Activated CD4-positive, alpha-beta memory T cell treated with anti-CD3 and anti-CD28 coated beads for 36 hours (primary cell): ENCODE data around the gene LYL1. TPM values are rescaled to one million over a fixed set of nuclear protein-coding genes. Genes with fewer than 3 reads are reported as not detected.
A peak's percentile ranks its signal among the peaks of the same experiment; 100 is the strongest.

Experiments used
- CTCF ChIA-PET: fragments of 350-600 bp; sonication (Branson Sonifier 250); formaldehyde crosslinking; loops from one replicate; lab custom pipeline; 2021; ENCODE audit warnings: antibody characterized with exemption, inconsistent platforms; lab: Charles Lee
- POLR2A ChIA-PET: fragments of 350-600 bp; sonication (Branson Sonifier 250); formaldehyde crosslinking; loops from one replicate; lab custom pipeline; 2021; ENCODE audit warnings: antibody characterized with exemption; lab: Charles Lee
- DNase-seq: peaks from one replicate; pipeline ENCODE4 v3.0.0-alpha.2; 2020
- H3K27ac Mint-ChIP-seq: one replicate; pipeline ENCODE4 v1.8.0; 2021; ENCODE audit warnings: mixed read lengths
- H3K27me3 Mint-ChIP-seq: one replicate; pipeline ENCODE4 v1.8.0; 2021; ENCODE audit warnings: mixed read lengths
- H3K36me3 Mint-ChIP-seq: one replicate; pipeline ENCODE4 v1.8.0; 2021; ENCODE audit warnings: mixed read lengths
- H3K4me1 Mint-ChIP-seq: one replicate; pipeline ENCODE4 v1.8.0; 2021; ENCODE audit warnings: low read depth, mixed read lengths
- H3K4me3 Mint-ChIP-seq: one replicate; pipeline ENCODE4 v1.8.0; 2021; ENCODE audit warnings: mild to moderate bottlenecking, mixed read lengths
- H3K9me3 Mint-ChIP-seq: one replicate; pipeline ENCODE4 v1.8.0; 2021; ENCODE audit warnings: mixed read lengths
- intact Hi-C: fragments of 100-400 bp; cut with micrococcal nuclease; formaldehyde crosslinking; loops from one replicate; pipeline ENCODE4 v1.15.1; 2023
- total RNA-seq, 2 experiments: library from RNA; stranded (reverse); gene quantifications; one replicate each; pipeline ENCODE4 v1.2.3, GENCODE V29; 2021

The LYL1 gene
- total RNA-seq, 2 experiments from 2014 or later = 5.0 to 5.6 TPM

- DNase-seq = no peak
- Mint-ChIP-seq H3K9me3 (no peaks in the 10 kb centered on the region), H3K27me3 (no peaks in the 10 kb centered on the region), H3K4me1 (peaks cover 10% of the 10 kb centered on the region), H3K4me3 (no peak overlapping the region), H3K27ac (no peak overlapping the region), H3K36me3 (peaks cover 24% of the 10 kb centered on the region)
- intact Hi-C loops = no loop called here
- ChIA-PET CTCF (no interaction called here), POLR2A (no interaction called here)
Measured at GRCh38 chr19:13138171-13138915, 35.7 kb upstream of the LYL1 start.

GRCh38 chr19:13137290-13137794 is 34.7 kb upstream of the LYL1 start:
- H3K36me3 Mint-ChIP-seq = peaks cover 27% of the 10 kb centered on the region
- ChIA-PET POLR2A (interaction anchor here (1.0 kb wide), 1 partner anchor 10 kb away, joined by 5 read pairs; no protein-coding TSS in a partner anchor), CTCF (interaction anchor here (1.4 kb wide), 1 partner anchor 9 kb away, joined by 3 read pairs; no protein-coding TSS in a partner anchor)

GRCh38 chr19:13135068-13136062 is 32.7 kb upstream of the LYL1 start:
- no peak overlapping the region for H3K4me3 Mint-ChIP-seq
- H3K36me3 Mint-ChIP-seq = peaks cover 29% of the 10 kb centered on the region
- CTCF ChIA-PET = interaction anchor here (1.4 to 1.6 kb wide), 2 partner anchors 11 to 31 kb away, joined by 3 read pairs; no protein-coding TSS in a partner anchor
- no peak for DNase-seq
- no peaks in the 10 kb centered on the region for H3K27me3 Mint-ChIP-seq
- POLR2A ChIA-PET = interaction anchor here (1.0 to 1.1 kb wide), 2 partner anchors 11 to 17 kb away, joined by 3 to 10 read pairs; no protein-coding TSS in a partner anchor
- no peaks in the 10 kb centered on the region for H3K9me3 Mint-ChIP-seq
- peaks cover 35% of the 10 kb centered on the region for H3K4me1 Mint-ChIP-seq
- intact Hi-C loops = no loop called here
- no peak overlapping the region for H3K27ac Mint-ChIP-seq

More at GRCh38 chr19:13137290-13137794, 34.7 kb upstream of the LYL1 start:
- Mint-ChIP-seq H3K9me3 (no peaks in the 10 kb centered on the region), H3K4me1 (peaks cover 20% of the 10 kb centered on the region), H3K4me3 (no peak overlapping the region), H3K27ac (no peak overlapping the region), H3K27me3 (no peaks in the 10 kb centered on the region)
- DNase-seq = no peak
- intact Hi-C loops = no loop called here

GRCh38 chr19:13134626-13135025 is 32.0 kb upstream of the LYL1 start:
- peaks cover 37% of the 10 kb centered on the region for H3K4me1 Mint-ChIP-seq
- H3K27ac Mint-ChIP-seq = no peak overlapping the region
- intact Hi-C loops = no loop called here
- no peak overlapping the region for H3K4me3 Mint-ChIP-seq
- H3K36me3 Mint-ChIP-seq = peaks cover 28% of the 10 kb centered on the region
- H3K27me3 Mint-ChIP-seq = no peaks in the 10 kb centered on the region
- ChIA-PET POLR2A (interaction anchor here (0.5 to 1.0 kb wide), 2 partner anchors 18 to 44 kb away, joined by 3 read pairs; no protein-coding TSS in a partner anchor), CTCF (interaction anchor here (1.6 kb wide), 1 partner anchor 30 kb away, joined by 3 read pairs; no protein-coding TSS in a partner anchor)
- DNase-seq = no peak
- no peaks in the 10 kb centered on the region for H3K9me3 Mint-ChIP-seq

GRCh38 chr19:13133241-13133870 is 30.7 kb upstream of the LYL1 start:
- CTCF ChIA-PET = interaction anchor here (0.7 to 2.1 kb wide), 8 partner anchors 17 to 248 kb away, joined by 3 to 11 read pairs (median 5); partner anchors contain the start of genes IER2 and STX10
- Mint-ChIP-seq H3K4me3 (no peak overlapping the region), H3K4me1 (peaks cover 42% of the 10 kb centered on the region), H3K36me3 (peaks cover 24% of the 10 kb centered on the region), H3K27ac (peak overlapping the region; percentile 96), H3K27me3 (no peaks in the 10 kb centered on the region), H3K9me3 (no peaks in the 10 kb centered on the region)
- POLR2A ChIA-PET = interaction anchor here (0.9 to 2.9 kb wide), 8 partner anchors 9 to 34 kb away, joined by 4 to 20 read pairs (median 8); partner anchors contain the start of gene NACC1
- DNase-seq = no peak
- intact Hi-C loops = no loop called here

GRCh38 chr19:13132471-13133180 is 30.0 kb upstream of the LYL1 start:
- H3K27ac Mint-ChIP-seq = peak overlapping the region; percentile 96
- H3K9me3 Mint-ChIP-seq = no peaks in the 10 kb centered on the region
- CTCF ChIA-PET = interaction anchor here (0.6 to 2.1 kb wide), 13 partner anchors 10 to 247 kb away, joined by 3 to 11 read pairs (median 4); partner anchors contain the start of genes IER2, NACC1 and STX10
- peak overlapping the region; percentile 60 for H3K4me3 Mint-ChIP-seq
- POLR2A ChIA-PET = interaction anchor here (0.9 to 2.9 kb wide), 11 partner anchors 10 to 33 kb away, joined by 3 to 20 read pairs (median 6); partner anchors contain the start of genes NACC1 and STX10
- peaks cover 46% of the 10 kb centered on the region for H3K4me1 Mint-ChIP-seq
- H3K36me3 Mint-ChIP-seq = peaks cover 20% of the 10 kb centered on the region
- H3K27me3 Mint-ChIP-seq = no peaks in the 10 kb centered on the region
- intact Hi-C loops = loop anchor here (1.0 kb wide), 2 partner anchors 14 to 19 kb away; partner anchors contain the start of gene NACC1
- DNase-seq = peak; percentile 83

GRCh38 chr19:13130886-13131490 is 28.3 kb upstream of the LYL1 start:
- DNase-seq = no peak
- H3K9me3 Mint-ChIP-seq = no peaks in the 10 kb centered on the region
- POLR2A ChIA-PET = interaction anchor here (0.8 to 2.9 kb wide), 6 partner anchors 9 to 24 kb away, joined by 3 to 19 read pairs (median 8); partner anchors contain the start of genes NACC1 and STX10
- CTCF ChIA-PET = interaction anchor here (0.8 to 2.1 kb wide), 6 partner anchors 9 to 166 kb away, joined by 3 to 8 read pairs (median 5); partner anchors contain the start of genes IER2 and STX10
- H3K27ac Mint-ChIP-seq = peak overlapping the region; percentile 96
- no peaks in the 10 kb centered on the region for H3K27me3 Mint-ChIP-seq
- H3K4me3 Mint-ChIP-seq = no peak overlapping the region
- H3K36me3 Mint-ChIP-seq = peaks cover 12% of the 10 kb centered on the region
- intact Hi-C loops = no loop called here
- peaks cover 46% of the 10 kb centered on the region for H3K4me1 Mint-ChIP-seq

GRCh38 chr19:13129384-13129783 is 26.7 kb upstream of the LYL1 start:
- Mint-ChIP-seq H3K4me3 (no peak overlapping the region), H3K9me3 (no peaks in the 10 kb centered on the region), H3K36me3 (peaks cover 7% of the 10 kb centered on the region), H3K4me1 (peaks cover 44% of the 10 kb centered on the region), H3K27me3 (no peaks in the 10 kb centered on the region), H3K27ac (no peak overlapping the region)
- DNase-seq = no peak
- CTCF ChIA-PET = interaction anchor here (2.1 kb wide), 1 partner anchor 20 kb away, joined by 7 read pairs; the partner anchor contains the start of genes IER2 and STX10
- POLR2A ChIA-PET = no interaction called here
- intact Hi-C loops = no loop called here

- DNase-seq = no peak
- POLR2A ChIA-PET = no interaction called here
- Mint-ChIP-seq H3K36me3 (peaks cover 7% of the 10 kb centered on the region), H3K4me1 (peaks cover 44% of the 10 kb centered on the region), H3K4me3 (no peak overlapping the region), H3K27me3 (no peaks in the 10 kb centered on the region), H3K9me3 (no peaks in the 10 kb centered on the region), H3K27ac (peak overlapping the region; percentile 49)
- CTCF ChIA-PET = interaction anchor here (2.0 to 2.1 kb wide), 2 partner anchors 21 to 24 kb away, joined by 4 to 7 read pairs; partner anchors contain the start of genes IER2 and STX10
- intact Hi-C loops = no loop called here
Measured at GRCh38 chr19:13128583-13128982, 25.9 kb upstream of the LYL1 start.
